Measurements from ENCODE around the gene SAP30L.

GRCh38 chr5:154461531-154461930 is 15.7 kb downstream of the SAP30L start:
- TF ChIP-seq CTCF (IDR thresholded peaks at IDR 0.05) (peak in 1 of 6 experiments; percentile 11), POLR2A (IDR thresholded peaks at IDR 0.05) (no peak)

Data from Peyer's patch (tissue), 4 donors.